Kasumi-1 (cell line): ENCODE results near the gene TOR2A.

Experiments
- DNase-seq, 2 experiments: peaks; one replicate each; lab custom pipeline; 2025; lab: John Stamatoyannopoulos, UW

Gene TOR2A

DNA sequence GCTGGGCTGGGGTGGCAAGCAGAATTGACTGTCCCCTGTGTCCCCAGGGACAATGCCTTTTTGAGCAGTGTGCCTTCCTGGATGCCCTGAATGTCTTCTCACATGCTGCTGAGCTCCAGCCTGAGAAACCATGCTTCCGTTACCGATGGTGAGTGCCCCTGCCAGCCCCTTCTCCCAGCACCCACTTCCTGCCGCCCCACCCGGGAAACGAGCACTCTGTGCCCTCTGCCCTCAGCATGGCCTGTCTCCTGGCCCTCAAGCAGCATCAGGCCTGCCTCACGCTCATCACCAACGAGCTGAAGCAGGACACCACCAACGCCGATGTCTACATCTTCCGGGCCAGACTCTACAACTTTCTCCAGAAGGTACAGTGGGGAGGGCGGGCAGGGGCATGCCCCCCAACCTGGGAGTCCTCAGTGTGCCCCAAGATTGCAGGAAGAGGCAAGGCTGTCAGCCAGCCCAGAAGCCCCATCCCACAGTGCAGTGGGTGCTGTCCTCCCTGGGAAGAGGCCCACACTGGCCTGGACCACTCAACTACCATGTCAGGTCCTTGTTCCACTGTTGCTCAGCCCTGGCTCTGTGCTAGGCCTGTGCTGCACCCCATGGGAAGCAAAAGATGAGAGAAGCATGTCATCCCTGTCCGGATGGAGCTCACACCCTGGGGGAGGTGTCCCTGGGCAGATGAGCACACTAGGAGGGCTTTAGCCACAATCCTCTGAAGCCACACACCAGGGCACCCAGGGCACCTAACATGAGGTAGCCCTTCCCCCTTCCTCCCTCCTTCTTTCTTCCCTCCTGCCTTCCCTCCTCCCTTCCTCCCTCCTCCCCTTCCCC, 14.8 kb downstream of the TOR2A start:
- no peak for DNase-seq

DNA sequence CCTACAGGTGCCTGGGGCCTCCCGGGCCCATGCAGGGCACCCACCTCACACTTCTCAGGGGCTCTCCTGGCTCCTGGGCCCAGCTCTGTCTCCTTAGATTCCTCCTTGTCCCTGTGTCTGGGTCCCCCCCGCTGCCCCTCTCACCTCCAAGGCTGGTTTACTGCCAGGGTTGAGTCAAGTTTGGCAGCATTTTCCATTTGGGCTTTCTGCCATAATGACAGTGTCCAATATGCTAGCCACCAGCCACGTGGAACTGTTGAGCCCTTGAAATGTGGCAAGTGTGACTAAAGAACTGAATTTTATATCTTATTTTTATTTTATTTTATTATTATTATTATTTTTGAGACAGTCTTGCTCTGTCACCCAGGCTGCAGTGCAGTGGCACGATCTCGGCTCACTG, 17.3 kb downstream of the TOR2A start:
- DNase-seq: no peak

DNA sequence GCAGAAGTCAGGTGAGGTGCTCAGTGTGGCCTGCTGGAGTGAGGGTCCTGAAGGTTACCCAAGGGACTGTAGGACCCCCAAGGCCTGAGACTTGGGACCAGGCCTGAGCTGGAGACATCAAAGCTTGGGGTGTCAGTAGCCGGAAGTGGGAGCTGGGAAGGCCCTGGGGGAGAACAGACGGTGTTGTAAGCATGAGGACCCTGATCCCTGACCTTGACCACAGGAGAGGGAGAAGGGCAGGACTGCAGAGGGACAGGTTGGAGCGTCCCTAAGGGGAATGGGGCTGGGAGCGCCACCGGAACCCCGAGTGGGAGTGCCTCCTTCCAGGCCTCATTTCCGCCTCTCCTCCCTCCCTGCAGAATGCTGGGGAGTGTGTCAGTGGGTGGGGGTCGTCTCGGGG, 18.7 kb downstream of the TOR2A start:
- no peak for DNase-seq

GRCh38 chr9:127715470-127716337, 19.4 kb downstream of the TOR2A start, which contains the start of the genes PTRH1 and TTC16:
Gene PTRH1, minus strand, starts transcription at chr9:127715663. Its CDS starts 24 bp downstream, at chr9:127715639.
Gene TTC16, plus strand, starts transcription at chr9:127716079. Its CDS starts 67 bp downstream, at chr9:127716146.
- peak; percentile 90 to 92 for DNase-seq

DNA sequence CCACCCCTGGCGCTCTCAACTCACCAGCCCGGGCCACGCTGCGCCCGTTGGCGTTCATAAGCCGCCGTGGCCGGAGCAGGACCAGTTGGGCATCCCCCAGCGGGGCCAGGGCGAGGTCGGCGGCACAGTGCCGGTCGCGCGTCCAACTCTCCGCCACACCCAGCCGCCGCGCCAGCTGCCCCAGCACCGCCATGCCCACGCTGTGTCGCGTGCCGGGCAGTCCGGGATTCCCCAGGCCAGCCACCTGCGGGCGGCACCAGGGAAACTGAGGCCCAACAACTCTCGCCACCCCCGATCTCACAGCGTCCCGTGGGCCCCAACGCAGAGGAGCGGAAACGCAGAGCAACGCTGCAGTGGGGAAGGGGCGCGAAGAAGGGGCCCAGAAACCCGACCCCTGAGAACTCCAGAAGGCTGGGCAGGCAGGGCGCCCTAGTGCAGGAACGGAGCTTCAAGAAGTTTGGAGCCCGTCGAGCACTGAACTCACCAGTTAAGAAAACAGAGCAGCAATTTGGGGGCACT, 20.1 kb downstream of the TOR2A start:
- DNase-seq: peak; percentile 50 to 51

DNA sequence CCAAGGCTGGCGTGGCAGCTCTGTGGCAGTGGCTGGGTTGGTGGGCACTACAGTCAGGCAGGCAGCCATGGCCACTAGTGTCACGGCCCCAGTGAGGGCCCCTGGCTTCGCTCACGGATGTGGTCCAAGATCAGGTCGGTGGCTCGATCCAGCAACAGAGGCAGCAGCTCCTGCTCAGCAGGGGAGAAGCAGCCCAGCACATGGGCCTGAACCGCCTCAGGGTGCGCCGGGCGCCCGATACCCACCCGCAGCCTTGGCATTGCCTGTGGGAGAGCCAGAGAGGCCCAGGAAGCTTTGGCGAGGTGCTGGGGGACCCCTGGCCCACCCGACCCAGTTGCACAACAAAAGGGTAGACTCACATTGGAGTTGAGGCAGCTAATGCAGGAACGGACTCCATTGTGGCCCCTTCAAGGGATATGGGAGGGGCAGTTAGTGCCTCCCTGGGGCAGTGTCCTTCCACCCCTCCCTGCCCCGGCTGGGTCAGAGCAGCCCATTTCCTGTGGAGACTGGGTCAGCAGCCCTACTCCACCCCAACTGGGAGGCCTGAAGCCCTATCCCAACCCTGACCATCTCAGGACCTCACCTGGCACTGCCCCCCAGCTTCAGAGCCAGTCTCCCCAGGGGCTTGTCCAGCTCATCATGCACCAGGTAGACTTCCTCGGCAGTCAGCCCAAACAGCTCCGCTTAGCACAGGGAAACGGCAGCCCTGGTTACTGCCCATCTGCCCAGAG, 20.9 kb downstream of the TOR2A start:
- DNase-seq: no peak

DNA sequence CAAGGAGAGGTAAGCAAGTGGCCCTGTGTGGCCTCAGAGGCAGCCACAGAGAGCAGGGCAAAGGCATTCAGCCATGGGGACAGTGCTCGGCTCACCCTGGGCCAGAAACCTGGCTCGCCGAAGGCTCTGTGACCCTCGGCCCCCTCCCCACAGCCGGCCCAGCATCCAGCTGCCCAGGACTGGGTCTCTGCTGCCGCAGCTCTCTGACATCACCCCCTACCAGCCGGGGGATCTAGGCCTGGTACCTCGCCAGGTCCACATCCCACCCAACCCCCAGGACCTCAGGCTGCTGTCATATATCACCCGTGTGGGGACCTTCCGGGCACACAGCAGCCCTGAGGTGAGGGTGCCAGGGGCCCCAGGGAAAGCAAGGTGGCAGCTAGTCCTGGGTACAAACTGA, 22.2 kb downstream of the TOR2A start:
- no peak for DNase-seq

- DNase-seq: no peak
Measured at GRCh38 chr9:127712371-127712770, 22.7 kb downstream of the TOR2A start.

DNA sequence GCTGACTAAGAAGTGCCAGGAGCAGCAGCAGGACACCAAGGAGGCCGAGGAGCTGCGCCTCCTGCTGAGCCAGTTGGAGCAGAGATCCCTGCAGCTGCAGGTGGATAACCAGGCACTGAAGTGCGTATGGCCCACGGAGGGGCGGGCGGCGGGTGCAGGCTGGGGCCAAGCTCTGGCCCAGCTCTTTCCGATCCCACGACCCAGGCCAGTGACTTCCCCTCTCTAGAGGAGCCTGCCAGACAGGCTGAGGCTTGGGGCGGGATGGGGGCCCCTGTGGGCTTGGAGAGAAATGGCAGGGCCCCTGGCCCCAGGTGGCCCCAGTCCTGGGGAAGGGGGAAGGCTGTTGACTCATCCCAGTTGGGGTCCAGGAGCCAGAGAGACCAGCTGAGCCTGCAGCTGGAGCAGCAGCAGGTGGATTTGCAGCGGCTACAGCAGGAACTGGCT, 23.2 kb downstream of the TOR2A start:
- peak; percentile 13 to 22 for DNase-seq

DNA sequence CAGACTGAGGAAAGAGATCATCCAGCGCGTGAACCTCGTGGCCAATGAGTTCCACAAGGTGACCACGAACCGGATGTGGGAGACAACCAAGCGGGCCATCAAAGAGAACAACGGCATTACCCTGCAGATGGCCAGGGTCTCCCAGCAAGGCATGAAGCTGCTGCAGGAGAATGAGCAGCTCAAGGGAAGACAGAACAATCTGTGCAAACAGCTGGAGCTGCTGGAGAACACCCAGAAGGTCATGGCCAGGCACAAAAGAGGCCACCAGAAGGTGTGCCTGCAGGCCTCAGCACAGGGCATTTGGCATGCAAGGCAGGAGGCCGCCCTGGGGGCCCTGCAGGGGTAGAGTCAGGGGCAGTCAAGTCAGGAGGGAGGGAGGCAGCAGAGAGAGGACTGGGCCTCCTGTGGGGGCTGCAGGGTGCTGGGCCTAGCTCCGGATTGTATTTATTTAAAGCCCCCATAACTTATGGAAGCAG, 23.8 kb downstream of the TOR2A start:
- no peak for DNase-seq

DNA sequence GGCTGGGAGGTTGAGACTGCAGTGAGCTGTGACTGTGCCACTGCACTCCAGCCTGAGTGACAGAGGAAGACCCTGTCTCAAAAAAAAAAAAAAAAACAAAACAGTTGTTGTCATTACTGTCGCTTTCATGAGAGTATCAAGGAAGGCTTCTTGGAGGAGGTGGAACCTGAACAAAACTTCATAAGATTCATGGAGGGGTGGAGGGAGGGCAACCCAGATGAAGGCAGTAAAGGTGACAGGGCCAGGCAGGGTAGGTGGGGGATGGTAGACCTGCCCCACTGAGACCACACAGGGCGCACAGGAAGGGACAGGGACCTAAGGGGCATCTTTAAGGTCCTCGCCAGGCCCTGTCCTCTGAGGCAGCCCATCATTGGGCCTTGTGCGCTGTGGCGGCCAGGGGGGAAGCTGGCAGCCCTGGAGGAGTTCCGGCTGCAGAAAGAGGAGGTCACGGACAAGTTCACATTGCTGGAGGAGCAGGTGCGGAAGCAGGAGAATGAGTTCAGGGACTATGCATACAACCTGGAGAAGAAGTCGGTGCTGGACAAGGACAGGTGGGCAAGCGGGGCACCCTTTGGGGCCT, 24.8 kb downstream of the TOR2A start:
- no peak for DNase-seq

- no peak for DNase-seq
Measured at GRCh38 chr9:127708952-127709587, 26.0 kb downstream of the TOR2A start.

GRCh38 chr9:127707766-127708165, 27.3 kb downstream of the TOR2A start:
- DNase-seq: no peak

GRCh38 chr9:127706836-127707241, 28.3 kb downstream of the TOR2A start, which contains the start of gene CFAP157:
Gene CFAP157, plus strand, starts transcription at chr9:127706988. Its CDS starts 44 bp downstream, at chr9:127707032.
- peak in 1 of 2 experiments; percentile 4 for DNase-seq

- no peak for DNase-seq
Measured at GRCh38 chr9:127705577-127706379, 29.3 kb downstream of the TOR2A start.

DNA sequence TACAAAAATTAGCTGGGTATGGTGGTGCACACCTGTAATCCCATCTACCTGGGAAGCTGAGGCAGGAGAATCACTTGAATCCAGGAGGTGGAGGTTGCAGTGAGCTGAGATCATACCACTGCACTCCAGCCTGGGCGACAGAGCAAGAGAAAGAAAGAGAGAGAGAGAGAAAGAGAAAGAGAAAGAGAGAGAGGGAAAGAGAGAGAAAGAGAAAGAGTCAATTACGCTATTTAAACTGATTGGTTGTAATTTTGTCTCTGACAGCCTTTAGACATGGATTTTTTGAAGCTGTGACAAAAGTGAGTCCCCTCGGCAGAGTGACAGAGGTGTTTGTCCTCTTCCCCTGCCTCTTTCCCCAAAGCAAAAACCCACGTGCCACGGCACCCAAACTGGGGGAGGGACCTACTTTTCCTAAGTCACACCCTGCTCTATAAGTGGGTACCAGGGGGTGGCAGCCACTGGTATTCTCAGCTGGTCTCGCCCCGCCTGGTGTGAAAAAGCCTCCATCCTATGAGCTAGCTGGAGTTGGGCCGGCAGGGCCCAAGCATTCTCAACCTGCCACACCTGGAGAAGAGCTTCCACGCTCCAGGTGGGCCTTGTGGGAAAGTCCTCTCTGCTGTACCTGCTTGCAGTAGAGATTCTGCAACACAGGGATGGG, 31.7 kb downstream of the TOR2A start:
- no peak for DNase-seq

GRCh38 chr9:127700594-127701255, 34.4 kb downstream of the TOR2A start:
- no peak for DNase-seq

DNA sequence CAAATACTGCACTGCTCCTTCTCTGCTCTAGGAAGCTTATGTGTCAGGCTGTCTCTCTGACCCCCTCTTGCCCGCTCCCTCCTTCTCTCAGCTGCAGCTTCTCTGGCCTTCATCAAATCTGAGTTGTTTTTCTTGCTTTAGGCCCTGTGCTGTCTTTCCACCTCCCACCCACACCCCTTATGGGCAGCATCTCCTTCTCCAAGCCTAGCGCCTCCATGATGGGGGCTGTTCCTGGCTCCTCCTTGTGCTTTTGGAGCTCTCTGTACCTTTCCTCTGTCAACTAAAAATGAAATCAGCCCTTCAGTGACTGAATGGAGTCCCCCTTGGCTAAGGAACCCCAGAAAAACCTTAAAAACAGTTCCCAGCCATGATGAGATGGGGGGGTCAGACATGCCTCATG, 35.0 kb downstream of the TOR2A start:
- no peak for DNase-seq
